ENCODE data around the gene PIPOX. TPM values are rescaled to one million over a fixed set of nuclear protein-coding genes. Genes with fewer than 3 reads are reported as not detected.

The PIPOX gene
- total and polyA plus RNA-seq, 9 of the 15 experiments (the other 6 are each of a cell fraction or from before 2014, with no cell fraction given): 0.15 to 2.2 (median 0.58) TPM; not detected in 2

- no peak for TF ChIP-seq ZBTB40 (IDR thresholded peaks at IDR 0.05)
- no peak for TF ChIP-seq ZBTB40 (CRISPR knock-in tag; IDR thresholded peaks at IDR 0.05)
- no peak for TF ChIP-seq IRF9 (tag; IDR thresholded peaks at IDR 0.05)
- TF ChIP-seq NFRKB (IDR thresholded peaks at IDR 0.05; ENCODE audit: low read depth): no peak
- TF ChIP-seq SAFB (IDR thresholded peaks at IDR 0.05; ENCODE audit: borderline replicate concordance, low read depth, low read length): no peak
- no peak for TF ChIP-seq MEIS2 (IDR thresholded peaks at IDR 0.05; ENCODE audit: partially characterized antibody)
- TF ChIP-seq PHF20 (IDR thresholded peaks at IDR 0.05; ENCODE audit: partially characterized antibody): no peak
- TF ChIP-seq PREB (CRISPR knock-in tag; IDR thresholded peaks at IDR 0.05): no peak
- TF ChIP-seq, protein P1, sequence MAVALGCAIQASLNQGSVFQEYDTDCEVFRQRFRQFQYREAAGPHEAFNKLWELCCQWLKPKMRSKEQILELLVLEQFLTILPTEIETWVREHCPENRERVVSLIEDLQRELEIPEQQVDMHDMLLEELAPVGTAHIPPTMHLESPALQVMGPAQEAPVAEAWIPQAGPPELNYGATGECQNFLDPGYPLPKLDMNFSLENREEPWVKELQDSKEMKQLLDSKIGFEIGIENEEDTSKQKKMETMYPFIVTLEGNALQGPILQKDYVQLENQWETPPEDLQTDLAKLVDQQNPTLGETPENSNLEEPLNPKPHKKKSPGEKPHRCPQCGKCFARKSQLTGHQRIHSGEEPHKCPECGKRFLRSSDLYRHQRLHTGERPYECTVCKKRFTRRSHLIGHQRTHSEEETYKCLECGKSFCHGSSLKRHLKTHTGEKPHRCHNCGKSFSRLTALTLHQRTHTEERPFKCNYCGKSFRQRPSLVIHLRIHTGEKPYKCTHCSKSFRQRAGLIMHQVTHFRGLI (CRISPR knock-in tag; IDR thresholded peaks at IDR 0.05): no peak
- no peak for TF ChIP-seq TGIF2 (CRISPR knock-in tag; IDR thresholded peaks at IDR 0.05)
- TF ChIP-seq RBM25 (IDR thresholded peaks at IDR 0.05; ENCODE audit: low read depth, low read length, severe bottlenecking): no peak
- TF ChIP-seq ZNF512 (tag; IDR thresholded peaks at IDR 0.05): no peak
These were observed 53.2 kb downstream of the PIPOX start (continued) for GRCh38 chr17:29096094-29096493.

Measured in K562 (cell line).